ENCODE measurements around the gene FBXO42.

Gene FBXO42

DNA sequence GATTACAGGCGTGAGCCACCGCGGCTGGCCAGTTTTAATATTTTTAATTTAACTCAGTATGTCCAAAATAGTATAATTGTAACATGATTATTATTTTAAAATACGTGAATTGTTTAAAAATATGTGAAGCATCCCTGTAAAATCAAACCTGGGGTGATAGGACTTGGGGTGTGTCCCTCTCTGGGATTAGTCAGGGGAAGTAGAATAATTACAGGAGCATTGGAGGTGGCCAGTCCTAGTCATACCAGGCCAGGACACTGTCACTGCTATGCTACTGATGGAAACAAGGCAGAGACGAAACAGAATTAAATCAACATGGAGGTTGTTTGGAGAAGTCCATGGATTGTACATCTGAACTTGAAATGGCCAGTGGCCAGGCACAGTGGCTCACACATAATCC, 31.6 kb upstream of the FBXO42 start:
- TF ChIP-seq GATA3 (IDR thresholded peaks at IDR 0.05; ENCODE audit: low read depth, low read length) = no peak

GRCh38 chr1:16380868-16381267, 28.6 kb upstream of the FBXO42 start:
- no peak for TF ChIP-seq GATA3 (IDR thresholded peaks at IDR 0.05; ENCODE audit: low read depth, low read length)
- TF ChIP-seq GATA2 (IDR thresholded peaks at IDR 0.05; ENCODE audit: low read depth, low read length) = no peak

GRCh38 chr1:16378443-16378842, 26.2 kb upstream of the FBXO42 start:
- TF ChIP-seq GATA2 (IDR thresholded peaks at IDR 0.05; ENCODE audit: low read depth, low read length) (no peak), GATA3 (IDR thresholded peaks at IDR 0.05; ENCODE audit: low read depth, low read length) (no peak)

- TF ChIP-seq GATA3 (IDR thresholded peaks at IDR 0.05; ENCODE audit: low read depth, low read length) (no peak), GATA2 (IDR thresholded peaks at IDR 0.05; ENCODE audit: low read depth, low read length) (no peak)
Measured at GRCh38 chr1:16376971-16377370, 24.7 kb upstream of the FBXO42 start.

- peak; percentile 38; the same call in 1 of the 2 replicates for TF ChIP-seq GATA2 (IDR thresholded peaks at IDR 0.05; ENCODE audit: low read depth, low read length)
- no peak for TF ChIP-seq GATA3 (IDR thresholded peaks at IDR 0.05; ENCODE audit: low read depth, low read length)
Measured at GRCh38 chr1:16375521-16376340, 23.5 kb upstream of the FBXO42 start.

DNA sequence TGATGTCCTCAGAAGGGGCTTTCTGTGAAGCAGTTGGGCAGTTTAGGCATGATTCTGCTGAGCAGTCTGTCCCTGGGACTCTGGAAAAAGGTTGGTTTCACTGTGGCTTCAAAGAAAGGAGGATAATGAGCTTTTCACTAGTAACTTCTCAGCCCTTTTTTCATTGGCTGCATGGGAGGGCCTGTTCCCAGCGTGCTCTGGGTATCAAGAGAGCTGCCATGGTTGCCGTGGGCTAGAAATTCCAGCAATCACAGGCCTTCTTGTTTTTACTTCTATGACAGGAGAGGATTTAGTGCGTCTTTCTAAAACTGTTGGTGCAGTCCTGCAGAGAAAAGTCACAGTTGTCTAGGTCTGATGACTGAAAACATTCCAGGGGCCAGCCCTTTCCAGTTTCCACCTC, 22.0 kb upstream of the FBXO42 start:
- no peak for TF ChIP-seq GATA3 (IDR thresholded peaks at IDR 0.05; ENCODE audit: low read depth, low read length)
- TF ChIP-seq GATA2 (IDR thresholded peaks at IDR 0.05; ENCODE audit: low read depth, low read length) = no peak

- no peak for TF ChIP-seq GATA2 (IDR thresholded peaks at IDR 0.05; ENCODE audit: low read depth, low read length)
- TF ChIP-seq GATA3 (IDR thresholded peaks at IDR 0.05; ENCODE audit: low read depth, low read length) = no peak
Measured at GRCh38 chr1:16372535-16373285, 20.4 kb upstream of the FBXO42 start.

- TF ChIP-seq GATA3 (IDR thresholded peaks at IDR 0.05; ENCODE audit: low read depth, low read length) = no peak
- TF ChIP-seq GATA2 (IDR thresholded peaks at IDR 0.05; ENCODE audit: low read depth, low read length) = no peak
Measured at GRCh38 chr1:16371725-16372124, 19.4 kb upstream of the FBXO42 start.

GRCh38 chr1:16369821-16370220, 17.5 kb upstream of the FBXO42 start:
- TF ChIP-seq GATA2 (IDR thresholded peaks at IDR 0.05; ENCODE audit: low read depth, low read length) = no peak
- TF ChIP-seq GATA3 (IDR thresholded peaks at IDR 0.05; ENCODE audit: low read depth, low read length) = no peak

DNA sequence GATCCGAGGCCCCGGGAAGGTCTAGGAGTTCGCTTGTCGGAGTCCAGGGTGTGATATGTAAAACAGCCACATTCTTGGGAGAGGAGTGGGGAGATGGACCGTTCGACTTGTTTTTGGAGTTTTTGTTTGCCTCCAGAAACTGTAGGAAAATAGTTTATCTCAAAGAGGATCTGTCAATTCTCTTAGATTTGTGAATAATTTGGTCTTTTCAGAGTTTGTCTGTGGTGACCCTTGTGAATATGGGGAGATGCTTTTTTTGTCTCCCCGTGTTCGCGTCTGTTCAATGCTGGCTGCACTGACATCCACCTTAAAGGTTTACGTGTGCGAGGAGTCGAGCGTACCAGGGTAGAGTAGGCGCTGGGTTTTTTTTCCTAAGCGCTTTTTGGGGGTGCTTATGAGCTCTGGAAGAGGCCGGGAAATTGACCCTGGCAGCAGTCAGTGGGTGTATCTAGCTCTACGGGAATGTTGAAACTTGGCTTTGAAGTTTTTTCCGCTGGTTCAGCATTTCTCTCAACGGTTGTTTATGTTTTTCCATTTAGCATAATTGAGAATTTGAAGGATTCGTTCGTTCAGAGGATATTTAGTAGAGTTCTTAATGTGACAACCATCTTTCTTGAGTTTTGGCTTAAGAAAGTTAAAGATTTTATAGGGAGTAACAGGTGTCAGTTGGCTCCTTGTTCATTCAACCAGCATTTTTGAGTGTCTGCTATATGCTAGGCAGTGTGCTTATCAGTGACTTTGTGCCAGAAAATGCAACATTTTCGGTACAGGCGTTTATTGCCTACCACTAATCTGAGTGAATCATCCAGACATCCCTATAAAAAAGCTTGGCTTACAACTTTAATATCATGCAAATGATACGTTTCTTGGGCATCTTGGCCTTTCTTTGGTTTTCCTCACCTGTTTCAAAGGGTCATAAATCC, 15.9 kb upstream of the FBXO42 start:
- no peak for TF ChIP-seq GATA2 (IDR thresholded peaks at IDR 0.05; ENCODE audit: low read depth, low read length)
- TF ChIP-seq GATA3 (IDR thresholded peaks at IDR 0.05; ENCODE audit: low read depth, low read length) = no peak

- TF ChIP-seq GATA3 (IDR thresholded peaks at IDR 0.05; ENCODE audit: low read depth, low read length) = no peak
- TF ChIP-seq GATA2 (IDR thresholded peaks at IDR 0.05; ENCODE audit: low read depth, low read length) = no peak
Measured at GRCh38 chr1:16367258-16367967, 15.1 kb upstream of the FBXO42 start.

DNA sequence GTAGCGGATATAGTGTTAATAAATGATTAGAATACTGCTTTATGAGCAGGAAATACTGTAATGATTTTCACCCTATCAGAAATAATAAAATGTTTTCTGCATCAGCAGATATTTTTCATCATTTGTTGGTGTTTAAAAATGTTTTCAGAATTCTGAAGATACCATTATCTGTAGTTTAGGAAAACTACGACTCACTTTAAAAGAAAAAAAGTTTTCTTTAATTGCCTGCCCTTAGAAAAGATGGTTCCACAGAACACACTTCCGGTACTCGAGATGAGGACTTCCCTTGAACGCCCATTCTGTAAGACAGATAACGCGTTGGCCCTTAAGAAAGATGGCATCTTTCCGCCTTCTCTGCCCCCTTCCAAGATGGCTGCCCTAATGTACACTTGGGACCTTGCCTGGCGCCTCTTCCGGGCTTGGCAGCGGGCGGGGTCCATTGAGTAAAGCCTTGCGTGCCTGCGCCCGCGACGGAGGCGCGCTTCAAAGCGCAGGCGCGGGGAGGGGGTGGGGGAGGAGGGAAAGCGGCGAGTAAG, 14.5 kb upstream of the FBXO42 start, which contains the start of gene SZRD1:
Gene SZRD1 (plus strand): TSS at position 521 of the 536 bp plus-strand sequence. CDS start 16 bp downstream, outside the sequence.
- TF ChIP-seq GATA3 (IDR thresholded peaks at IDR 0.05; ENCODE audit: low read depth, low read length) (no peak), GATA2 (IDR thresholded peaks at IDR 0.05; ENCODE audit: low read depth, low read length) (peak; percentile 59)

- no peak for TF ChIP-seq GATA3 (IDR thresholded peaks at IDR 0.05; ENCODE audit: low read depth, low read length)
- TF ChIP-seq GATA2 (IDR thresholded peaks at IDR 0.05; ENCODE audit: low read depth, low read length) = no peak
Measured at GRCh38 chr1:16356867-16357266, 4.6 kb upstream of the FBXO42 start.
